MM.1S (cell line): ENCODE data around the gene PMF1.

ENCODE experiments used
- EZH2phosphoT487 ChIP-seq: fragments of 300-600 bp; sonication (generic); IDR thresholded peaks from 2 replicates; pipeline ENCODE4 v1.6.1; 2018; ENCODE audit warnings: antibody characterized with exemption, low read length
- TF ChIP-seq, protein P1 (sequence below): fragments of 300-600 bp; sonication (generic); IDR thresholded peaks from 2 replicates; pipeline ENCODE4 v1.5.1; 2016; ENCODE audit warnings: antibody characterized with exemption, low read length, mixed read lengths

DNA sequence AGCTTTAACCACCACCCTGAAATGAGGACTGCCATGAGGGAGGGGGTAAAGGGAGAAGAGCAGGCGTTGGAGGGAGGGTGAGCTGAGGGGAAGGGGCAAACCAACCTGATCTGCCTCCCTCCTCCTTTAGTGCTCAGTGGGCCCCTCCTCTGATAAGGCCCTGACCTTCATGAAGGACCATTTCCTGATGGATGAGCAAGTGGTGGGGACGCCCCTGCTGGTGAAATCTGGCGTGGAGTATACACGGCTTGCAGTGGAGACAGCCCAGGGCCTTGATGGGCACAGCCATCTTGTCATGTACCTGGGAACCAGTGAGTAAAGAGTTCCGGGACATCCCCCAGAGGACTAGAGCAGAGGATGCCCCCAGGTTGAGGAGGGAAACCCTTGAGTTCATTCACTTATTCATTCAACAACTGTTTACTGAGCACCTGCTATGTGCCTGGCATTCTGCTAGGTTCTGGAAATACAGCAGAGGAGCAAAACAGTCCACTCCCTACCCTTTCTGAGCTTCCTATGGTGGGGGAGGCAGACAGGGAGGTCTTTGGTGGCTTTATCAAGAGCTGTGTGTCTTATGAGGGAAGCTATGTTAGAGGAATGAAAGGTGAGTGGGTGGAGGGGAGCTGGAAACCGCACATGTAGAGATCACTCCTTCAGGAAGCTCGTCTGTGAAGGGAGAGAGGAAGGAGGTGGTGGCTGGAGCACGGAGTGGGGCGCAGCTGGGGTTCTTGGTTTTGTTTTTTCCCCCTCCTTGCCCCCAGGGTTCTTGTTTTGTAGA is 39.9 kb upstream of the PMF1 start:
- TF ChIP-seq, protein P1, sequence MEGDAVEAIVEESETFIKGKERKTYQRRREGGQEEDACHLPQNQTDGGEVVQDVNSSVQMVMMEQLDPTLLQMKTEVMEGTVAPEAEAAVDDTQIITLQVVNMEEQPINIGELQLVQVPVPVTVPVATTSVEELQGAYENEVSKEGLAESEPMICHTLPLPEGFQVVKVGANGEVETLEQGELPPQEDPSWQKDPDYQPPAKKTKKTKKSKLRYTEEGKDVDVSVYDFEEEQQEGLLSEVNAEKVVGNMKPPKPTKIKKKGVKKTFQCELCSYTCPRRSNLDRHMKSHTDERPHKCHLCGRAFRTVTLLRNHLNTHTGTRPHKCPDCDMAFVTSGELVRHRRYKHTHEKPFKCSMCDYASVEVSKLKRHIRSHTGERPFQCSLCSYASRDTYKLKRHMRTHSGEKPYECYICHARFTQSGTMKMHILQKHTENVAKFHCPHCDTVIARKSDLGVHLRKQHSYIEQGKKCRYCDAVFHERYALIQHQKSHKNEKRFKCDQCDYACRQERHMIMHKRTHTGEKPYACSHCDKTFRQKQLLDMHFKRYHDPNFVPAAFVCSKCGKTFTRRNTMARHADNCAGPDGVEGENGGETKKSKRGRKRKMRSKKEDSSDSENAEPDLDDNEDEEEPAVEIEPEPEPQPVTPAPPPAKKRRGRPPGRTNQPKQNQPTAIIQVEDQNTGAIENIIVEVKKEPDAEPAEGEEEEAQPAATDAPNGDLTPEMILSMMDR = no peak
- no peak for TF ChIP-seq EZH2phosphoT487
